Upper lobe of right lung (tissue), 1 donor: ENCODE data around the gene NACA. TPM values are rescaled to one million over a fixed set of nuclear protein-coding genes. Genes with fewer than 3 reads are reported as not detected.

Experiments
- ATAC-seq: fragments of 200-7000 bp; cut with Tn5 transposase; one replicate; pipeline ENCODE4 v1.9.1; 2020; ENCODE audit warnings: mild to moderate bottlenecking, moderate library complexity
- DNase-seq: peaks from one replicate; pipeline ENCODE4 v3.0.0-alpha.2; 2020
- H3K27ac ChIP-seq: fragments of 200-600 bp; one replicate; pipeline ENCODE4 v1.8.0; 2022
- H3K27me3 ChIP-seq: fragments of 200-600 bp; one replicate; pipeline ENCODE4 v1.8.0; 2022; ENCODE audit warnings: mild to moderate bottlenecking
- H3K36me3 ChIP-seq: fragments of 200-600 bp; one replicate; pipeline ENCODE4 v1.8.0; 2022
- H3K4me1 ChIP-seq: fragments of 200-600 bp; one replicate; pipeline ENCODE4 v1.8.0; 2022
- H3K4me3 ChIP-seq: fragments of 200-600 bp; one replicate; pipeline ENCODE4 v1.8.0; 2022; ENCODE audit warnings: mild to moderate bottlenecking
- H3K9me3 ChIP-seq: fragments of 200-600 bp; one replicate; pipeline ENCODE4 v1.8.0; 2022
- CTCF ChIP-seq: fragments of 200-600 bp; IDR thresholded peaks from one replicate; pipeline ENCODE4 v1.8.0; 2022; ENCODE audit warnings: antibody characterized with exemption
- intact Hi-C: fragments of 100-400 bp; cut with DNase I; formaldehyde crosslinking; loops from one replicate; pipeline ENCODE4 v1.11.0; 2022
- total RNA-seq: library from RNA; stranded (reverse); fragmentation: NEBNext Ultra II Directional; extraction: Animal tissue kit (Norgen Biotek cat#: 25700); gene quantifications from one replicate; pipeline ENCODE4 v1.2.1, GENCODE V29; 2021
- donor health status: DM: no; HTN: yes; CAD: no; lungs with severe emphysema.

Gene NACA
- total RNA-seq, 1 donor from 2014 or later: 665 TPM

DNA sequence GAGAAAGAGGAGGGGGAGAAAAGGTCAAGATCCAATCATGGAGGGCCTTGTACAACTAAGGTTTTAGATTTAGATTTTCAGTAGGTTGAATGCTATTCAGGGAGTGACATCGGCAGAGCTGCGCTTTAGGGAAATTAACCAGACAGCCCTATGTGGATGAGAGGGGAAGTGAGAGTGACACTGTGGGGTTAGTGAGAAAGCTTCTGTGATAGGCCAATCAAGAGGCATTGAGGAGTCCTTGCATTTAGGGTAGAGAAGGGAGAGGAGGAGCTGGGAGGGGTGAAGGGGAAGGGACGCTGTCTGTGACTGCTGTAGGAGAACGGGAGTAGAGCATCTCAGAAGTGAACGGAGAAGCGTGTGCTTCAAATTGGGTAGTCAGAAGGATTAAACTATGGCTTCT is 41.4 kb upstream of the NACA start:
- ATAC-seq (peak; percentile 73), DNase-seq (no peak)
- intact Hi-C loops: no loop called here
- Histone ChIP-seq H3K4me1 (peaks cover 5% of the 10 kb centered on the region), H3K27me3 (no peaks in the 10 kb centered on the region), H3K27ac (peak overlapping the region; percentile 1), H3K36me3 (no peaks in the 10 kb centered on the region), H3K9me3 (no peaks in the 10 kb centered on the region), H3K4me3 (no peak overlapping the region)
- TF ChIP-seq CTCF: no peak

DNA sequence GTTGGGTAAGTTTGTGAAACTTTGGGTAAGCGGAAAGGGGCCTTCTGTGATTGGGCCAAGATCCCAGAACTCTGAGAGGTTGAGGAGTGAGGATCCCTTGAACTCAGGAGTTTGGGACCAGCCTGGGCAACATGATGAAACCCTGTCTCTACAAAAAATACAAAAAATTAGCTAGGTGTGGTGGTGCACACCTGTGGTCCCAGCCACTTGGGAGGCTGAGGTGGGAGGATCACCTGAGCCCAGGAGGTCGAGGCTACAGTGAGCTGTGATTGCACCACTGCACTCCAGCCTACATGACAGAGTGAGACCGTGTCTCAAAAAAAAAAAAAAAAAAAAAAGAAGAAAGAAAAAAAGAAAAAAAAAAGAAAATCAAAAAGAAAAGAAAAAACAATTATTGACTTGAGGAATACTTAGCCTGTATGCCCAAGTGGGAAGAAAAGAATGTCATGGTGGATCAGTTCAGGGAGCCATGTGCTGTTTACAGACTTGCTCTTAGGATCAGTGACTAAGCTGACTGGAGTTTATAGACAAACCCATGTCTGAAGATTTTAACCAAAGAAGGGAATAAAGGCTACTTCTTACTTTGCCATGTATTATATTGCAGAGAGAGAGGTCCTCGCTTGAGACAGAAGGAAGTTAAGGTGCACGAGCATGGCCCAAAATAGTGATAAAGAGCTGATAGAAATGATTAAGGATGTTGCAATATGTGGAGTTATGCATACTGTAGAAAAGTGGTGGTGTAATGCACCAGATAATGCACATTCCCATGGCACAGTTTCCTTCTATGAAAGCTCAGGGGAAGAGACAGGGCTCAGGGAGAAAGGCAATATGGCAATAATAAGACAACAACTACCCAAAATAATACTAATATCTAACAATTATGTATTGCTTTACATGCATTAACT is 38.9 kb upstream of the NACA start:
- Histone ChIP-seq H3K4me3 (peak overlapping the region; percentile 38), H3K27me3 (no peaks in the 10 kb centered on the region), H3K4me1 (peaks cover 5% of the 10 kb centered on the region), H3K27ac (peak overlapping the region; percentile 55), H3K9me3 (no peaks in the 10 kb centered on the region), H3K36me3 (no peaks in the 10 kb centered on the region)
- intact Hi-C loops: no loop called here
- TF ChIP-seq CTCF: no peak
- DNase-seq (no peak), ATAC-seq (no peak)

GRCh38 chr12:56761812-56762211 is 36.7 kb upstream of the NACA start:
- Histone ChIP-seq H3K4me1 (peaks cover 2% of the 10 kb centered on the region), H3K4me3 (no peak overlapping the region), H3K27me3 (no peaks in the 10 kb centered on the region), H3K9me3 (no peaks in the 10 kb centered on the region), H3K36me3 (no peaks in the 10 kb centered on the region), H3K27ac (no peak overlapping the region)
- no peak for TF ChIP-seq CTCF
- ATAC-seq: no peak
- DNase-seq: no peak
- intact Hi-C loops: no loop called here

GRCh38 chr12:56760460-56760859 is 35.4 kb upstream of the NACA start:
- no peak for TF ChIP-seq CTCF
- no peaks in the 10 kb centered on the region for H3K4me1 ChIP-seq
- H3K36me3 ChIP-seq: no peaks in the 10 kb centered on the region
- H3K27ac ChIP-seq: no peak overlapping the region
- ATAC-seq: no peak
- H3K9me3 ChIP-seq: no peaks in the 10 kb centered on the region
- H3K4me3 ChIP-seq: no peak overlapping the region
- no peaks in the 10 kb centered on the region for H3K27me3 ChIP-seq
- DNase-seq: no peak
- intact Hi-C loops: no loop called here

- intact Hi-C loops: no loop called here
- Histone ChIP-seq H3K27ac (no peak overlapping the region), H3K9me3 (no peaks in the 10 kb centered on the region), H3K4me3 (no peak overlapping the region), H3K36me3 (no peaks in the 10 kb centered on the region), H3K27me3 (no peaks in the 10 kb centered on the region), H3K4me1 (no peaks in the 10 kb centered on the region)
- DNase-seq: no peak
- no peak for ATAC-seq
- TF ChIP-seq CTCF: no peak
Observed at GRCh38 chr12:56759263-56759908, 34.3 kb upstream of the NACA start.
